ENCODE results near the gene PKNOX2.

DNA sequence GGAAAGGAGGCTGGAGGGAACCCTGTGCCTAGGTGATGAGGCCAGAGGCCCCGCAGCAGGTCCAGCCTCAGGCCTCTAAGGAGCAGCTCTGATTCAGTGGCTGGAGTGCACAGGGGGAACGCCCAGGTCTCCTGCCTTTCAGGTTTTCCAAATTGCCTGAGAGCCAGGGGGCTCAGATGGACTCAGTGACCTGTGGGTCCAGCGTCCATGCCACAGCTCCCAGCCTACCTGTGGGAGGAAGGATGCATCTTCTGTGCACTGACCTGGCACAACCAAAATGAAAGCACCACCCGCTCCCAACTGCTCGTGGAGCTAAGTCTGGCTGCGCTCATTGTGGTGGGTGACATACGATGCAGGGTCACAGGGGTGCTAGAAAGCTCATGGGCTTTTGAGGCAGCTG is 248.7 kb downstream of the PKNOX2 start:
- no peak for TF ChIP-seq SIN3A (IDR thresholded peaks at IDR 0.05; ENCODE audit: borderline replicate concordance, insufficient read depth, low read length)
- no peak for TF ChIP-seq POLR2AphosphoS5 (IDR thresholded peaks at IDR 0.05; ENCODE audit: low read depth, low read length)
- TF ChIP-seq REST (IDR thresholded peaks at IDR 0.05; ENCODE audit: insufficient read depth in 1 of 2, low read depth in 2 of 2, low read length in 2 of 2): no peak
- TF ChIP-seq TAF1 (IDR thresholded peaks at IDR 0.05; ENCODE audit: borderline replicate concordance, insufficient read depth, low read length): no peak
- no peak for TF ChIP-seq FOXP2 (optimal IDR thresholded peaks at IDR 0.05; ENCODE audit: borderline replicate concordance, extremely low read depth, extremely low read length, insufficient read depth)
